Psoas muscle (tissue), 8 donors: Measurements from ENCODE around the gene SPEG. TPM values are rescaled to one million over a fixed set of nuclear protein-coding genes. Genes with fewer than 3 reads are reported as not detected.

Source experiments
- ATAC-seq, 4 donors: fragments of 200-7000 bp; cut with Tn5 transposase; one replicate each; pipeline ENCODE4 v1.9.1; 2020; ENCODE audit warnings: moderate library complexity in 3 of 4, mild to moderate bottlenecking in 2 of 4
- DNase-seq, 2 donors: peaks; one replicate each; pipeline ENCODE4 v3.0.0-alpha.2; 2020
- H3K27ac ChIP-seq: fragments of 200-600 bp; one replicate; pipeline ENCODE4 v1.8.0; 2022
- H3K27me3 ChIP-seq, 3 donors: fragments of 200-600 bp in 1 of 3; one replicate each; pipeline versions ENCODE4 v1.6.1 to v1.8.0; 2013 to 2022; ENCODE audit warnings: low read length in 2 of 3, mild to moderate bottlenecking in 2 of 3, moderate library complexity in 1 of 3; ENCODE audit not compliant: insufficient read depth in 3 of 3
- H3K36me3 ChIP-seq, 2 donors: fragments of 200-600 bp in 1 of 2; one replicate each; pipeline versions ENCODE4 v1.6.1 to v1.8.0; 2013 to 2022; ENCODE audit warnings: low read depth in 1 of 2, mild to moderate bottlenecking in 1 of 2, moderate library complexity in 1 of 2; ENCODE audit not compliant: insufficient read depth in 1 of 2
- H3K4me1 ChIP-seq: fragments of 200-600 bp; one replicate; pipeline ENCODE4 v1.8.0; 2022
- H3K4me3 ChIP-seq: fragments of 200-600 bp; one replicate; pipeline ENCODE4 v1.8.0; 2022; ENCODE audit warnings: mild to moderate bottlenecking
- H3K9me3 ChIP-seq: fragments of 200-600 bp; one replicate; pipeline ENCODE4 v1.8.0; 2022
- WGBS, 3 donors: extraction: QIAGEN DNeasy Blood & Tissue Kit; methylation state at CpG; one replicate each; pipeline versions ENCODE4 v1.1.6 to v1.1.7; 2013; 5-methylcytosine and 5-hydroxymethylcytosine counted together
- intact Hi-C, 2 donors: fragments of 100-400 bp; cut with DNase I; formaldehyde crosslinking; loops; one replicate each; pipeline versions ENCODE4 v1.11.0 to v1.14.2; 2022
- polyA plus RNA-seq, 3 donors: library from polyadenylated mRNA; stranded (reverse); fragments of 200-250 nt; gene quantifications; one replicate each; pipeline ENCODE4 v1.2.3, GENCODE V29; 2013
- total RNA-seq, 4 donors: library from RNA; stranded (reverse); fragmentation: NEBNext Ultra II Directional in 2 of 4; extraction: Animal tissue kit (Norgen Biotek cat#: 25700) in 2 of 4; gene quantifications; one replicate each; pipeline versions ENCODE4 v1.2.1 to v1.2.4, GENCODE V29; 2021 to 2023
- TF ChIP-seq, protein P1 (sequence below): fragments of 200-600 bp; IDR thresholded peaks from one replicate; pipeline ENCODE4 v1.8.0; 2022; ENCODE audit warnings: antibody characterized with exemption
- donor health status: healthy with polysubstance abuse.
- donor health status: DM: no; HTN: no; CAD: no; lungs with moderate emphysema.
- donor health status: Bipolar disorder and iron deficiency.
- donor health status: healthy.
- donor health status: DM: yes; HTN: yes; CAD: no.
- donor health status: DM: no; HTN: no; CAD: no.
- donor health status: DM: no; HTN: no; CAD: no.
- donor health status: DM: yes; HTN: yes; CAD: no.

The SPEG gene
- total and polyA plus RNA-seq, 7 donors = 34.8 to 419 (median 239) TPM

DNA sequence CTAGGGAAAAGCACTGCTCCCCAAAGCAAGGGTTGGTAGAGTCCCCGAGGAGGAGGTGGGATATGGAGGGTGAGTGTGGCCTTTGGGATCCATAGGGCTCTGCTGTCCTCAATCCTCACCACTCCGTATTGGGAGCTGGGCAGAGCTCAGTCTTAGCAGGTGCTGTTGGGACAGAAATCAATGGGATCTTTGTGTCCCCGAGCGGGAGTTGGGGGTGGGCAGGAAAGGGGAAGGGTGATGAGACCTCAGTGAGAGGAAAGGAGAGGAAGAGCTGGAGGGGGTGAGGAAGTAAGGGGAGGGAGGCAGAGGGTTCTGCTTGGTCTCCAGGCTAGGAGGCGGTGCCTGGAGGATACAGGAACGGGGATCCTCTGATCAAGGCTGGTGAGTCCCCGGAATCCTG lies 82.2 kb downstream of the SPEG start:
- ATAC-seq = no peak
- Histone ChIP-seq H3K4me3 (no peak overlapping the region), H3K4me1 (peaks cover 7% of the 10 kb centered on the region), H3K27me3 (peaks cover 0 to 39% (median 18%) of the 10 kb centered on the region in 3 donors), H3K27ac (no peak overlapping the region), H3K36me3 (no peaks in the 10 kb centered on the region), H3K9me3 (no peaks in the 10 kb centered on the region)
- 74 to 79% (median 77%) methylated on average over 7 of the region's 7 CpGs for WGBS, 3 donors
- DNase-seq = no peak
- TF ChIP-seq, protein P1, sequence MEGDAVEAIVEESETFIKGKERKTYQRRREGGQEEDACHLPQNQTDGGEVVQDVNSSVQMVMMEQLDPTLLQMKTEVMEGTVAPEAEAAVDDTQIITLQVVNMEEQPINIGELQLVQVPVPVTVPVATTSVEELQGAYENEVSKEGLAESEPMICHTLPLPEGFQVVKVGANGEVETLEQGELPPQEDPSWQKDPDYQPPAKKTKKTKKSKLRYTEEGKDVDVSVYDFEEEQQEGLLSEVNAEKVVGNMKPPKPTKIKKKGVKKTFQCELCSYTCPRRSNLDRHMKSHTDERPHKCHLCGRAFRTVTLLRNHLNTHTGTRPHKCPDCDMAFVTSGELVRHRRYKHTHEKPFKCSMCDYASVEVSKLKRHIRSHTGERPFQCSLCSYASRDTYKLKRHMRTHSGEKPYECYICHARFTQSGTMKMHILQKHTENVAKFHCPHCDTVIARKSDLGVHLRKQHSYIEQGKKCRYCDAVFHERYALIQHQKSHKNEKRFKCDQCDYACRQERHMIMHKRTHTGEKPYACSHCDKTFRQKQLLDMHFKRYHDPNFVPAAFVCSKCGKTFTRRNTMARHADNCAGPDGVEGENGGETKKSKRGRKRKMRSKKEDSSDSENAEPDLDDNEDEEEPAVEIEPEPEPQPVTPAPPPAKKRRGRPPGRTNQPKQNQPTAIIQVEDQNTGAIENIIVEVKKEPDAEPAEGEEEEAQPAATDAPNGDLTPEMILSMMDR = no peak
- intact Hi-C loops = no loop called here

DNA sequence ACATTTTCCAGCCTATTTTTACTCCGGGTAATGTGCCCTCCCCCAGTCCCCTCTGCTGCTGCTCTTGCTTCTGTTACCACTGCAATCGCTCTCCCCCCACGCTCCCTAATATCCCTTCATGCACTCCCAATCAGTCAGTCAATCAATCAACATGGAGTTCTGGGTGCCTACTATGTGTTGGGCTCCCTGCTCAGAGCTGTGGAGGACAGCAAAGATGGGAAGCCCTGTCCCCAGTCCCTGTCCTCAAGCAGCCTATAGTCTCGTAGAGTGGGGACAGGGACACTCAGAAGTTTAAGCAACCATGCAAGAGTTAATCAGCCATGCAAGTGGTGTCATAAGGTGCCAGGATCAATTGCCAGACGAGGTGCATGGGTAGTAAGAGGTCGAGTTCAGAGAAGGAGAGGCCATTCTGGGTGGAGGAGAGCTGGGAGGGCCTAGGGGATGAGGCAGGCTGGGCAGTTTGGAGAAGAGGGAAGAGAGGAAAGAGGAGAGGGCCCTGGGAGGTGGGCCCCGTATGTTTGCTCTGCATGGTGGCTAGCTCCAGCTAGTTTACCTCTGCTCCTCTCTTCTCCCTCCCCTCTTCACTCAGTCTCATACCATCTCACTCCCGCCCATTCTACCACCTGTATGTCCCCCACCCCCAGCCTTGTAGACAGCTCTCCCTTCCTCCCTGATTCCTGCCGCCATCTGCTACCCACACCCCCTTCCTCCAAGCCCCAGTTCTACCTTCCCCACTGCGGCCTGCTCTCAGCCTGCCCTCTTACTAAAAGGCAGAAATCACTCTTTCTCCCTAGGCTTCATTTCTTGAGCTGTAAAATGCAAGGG lies 83.5 kb downstream of the SPEG start:
- Histone ChIP-seq H3K4me3 (no peak overlapping the region), H3K27ac (no peak overlapping the region), H3K9me3 (no peaks in the 10 kb centered on the region), H3K4me1 (peaks cover 7% of the 10 kb centered on the region), H3K36me3 (no peaks in the 10 kb centered on the region), H3K27me3 (peaks cover 0 to 38% (median 20%) of the 10 kb centered on the region in 3 donors)
- WGBS, 3 donors = 70 to 73% (median 70%) methylated on average over 9 to 10 of the region's 10 CpGs
- no peak for ATAC-seq
- intact Hi-C loops = no loop called here
- DNase-seq = no peak
- TF ChIP-seq, protein P1 = no peak

DNA sequence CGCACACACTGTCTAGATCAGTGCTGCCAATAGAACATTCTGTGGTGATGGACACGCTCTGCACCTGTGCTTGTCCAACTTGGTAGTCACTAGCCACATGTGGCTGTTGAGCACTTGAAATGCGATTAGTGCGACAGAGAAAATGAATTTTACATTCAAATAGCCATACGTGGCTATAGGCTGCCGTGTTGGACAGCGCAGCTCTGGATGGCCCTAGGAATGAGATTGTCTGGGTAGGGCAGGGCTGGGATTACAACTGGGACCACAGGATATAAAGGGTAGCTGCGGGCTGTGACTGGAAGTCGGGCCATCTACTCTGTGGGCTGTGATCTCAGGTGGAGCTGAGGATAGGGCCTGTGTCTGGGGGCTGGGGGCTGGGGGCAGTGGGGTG lies 84.9 kb downstream of the SPEG start:
- H3K27ac ChIP-seq = peak overlapping the region; percentile 30
- WGBS, 3 donors = 79 to 88% (median 83%) methylated on average over 9 of the region's 9 CpGs
- TF ChIP-seq, protein P1 = no peak
- peaks cover under 1% of the 10 kb centered on the region for H3K4me1 ChIP-seq
- ATAC-seq (peak in 2 of 4 donors; percentile 1 to 43), DNase-seq (no peak)
- H3K27me3 ChIP-seq = peaks cover 0 to 37% (median 12%) of the 10 kb centered on the region in 3 donors
- H3K4me3 ChIP-seq = no peak overlapping the region
- no peaks in the 10 kb centered on the region for H3K9me3 ChIP-seq
- H3K36me3 ChIP-seq = no peaks in the 10 kb centered on the region
- intact Hi-C loops = no loop called here

DNA sequence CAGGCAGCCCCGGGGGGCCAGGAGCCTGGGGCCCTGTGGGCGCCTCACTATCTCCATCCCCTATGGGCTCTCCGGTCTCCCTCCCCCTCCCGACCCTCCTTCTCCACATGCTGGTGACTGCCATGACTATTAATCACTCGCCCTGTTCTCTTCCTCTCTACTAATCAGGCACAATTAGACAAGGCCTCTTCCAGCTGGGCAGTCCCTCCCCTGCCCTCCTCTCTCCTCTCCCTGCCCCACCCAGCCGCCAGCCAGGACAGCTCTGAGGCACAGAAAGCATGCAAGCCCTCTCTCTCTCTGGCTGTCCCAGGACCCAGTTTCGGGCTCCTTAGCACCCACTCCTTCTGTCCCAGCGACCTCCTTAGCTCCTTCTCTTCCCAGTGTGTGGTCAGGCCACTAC lies 85.4 kb downstream of the SPEG start:
- no peak overlapping the region for H3K27ac ChIP-seq
- no peak for DNase-seq
- WGBS, 3 donors = 69 to 76% (median 74%) methylated on average over 6 to 8 of the region's 8 CpGs
- H3K27me3 ChIP-seq = peaks cover 0 to 34% (median 10%) of the 10 kb centered on the region in 3 donors
- no peaks in the 10 kb centered on the region for H3K4me1 ChIP-seq
- no peak for ATAC-seq
- intact Hi-C loops = loop anchor here in 1 of 2 donors (5.0 kb wide), 1 partner anchor 53 kb away; no protein-coding TSS in a partner anchor
- no peak overlapping the region for H3K4me3 ChIP-seq
- H3K9me3 ChIP-seq = no peaks in the 10 kb centered on the region
- TF ChIP-seq, protein P1 = no peak
- no peaks in the 10 kb centered on the region for H3K36me3 ChIP-seq
